ENCODE measurements around the gene GSN.

- no peak for TF ChIP-seq IFI16 (CRISPR knock-in tag; IDR thresholded peaks at IDR 0.05)
- no peak for TF ChIP-seq ZNF75A (CRISPR knock-in tag; IDR thresholded peaks at IDR 0.05)
- TF ChIP-seq CTCF (IDR thresholded peaks at IDR 0.05 in 2 of 3, conservative IDR thresholded peaks at IDR 0.05 in 1 of 3; ENCODE audit: insufficient read depth in 2 of 3, low read depth in 1 of 3, low read length in 3 of 3), result no peak
- no peak for TF ChIP-seq ZFX (CRISPR knock-in tag; IDR thresholded peaks at IDR 0.05)
- no peak for TF ChIP-seq U2AF2 (optimal IDR thresholded peaks at IDR 0.05; ENCODE audit: low read depth, low read length)
Observed at GRCh38 chr9:121366611-121367192, 98.7 kb downstream of the GSN start.

Measured in K562 (cell line).